ENCODE results near the gene RAB34. TPM values are rescaled to one million over a fixed set of nuclear protein-coding genes. Genes with fewer than 3 reads are reported as not detected.

The RAB34 gene
- polyA plus RNA-seq, 3 donors: 66.7 to 93.3 (median 79.1) TPM

GRCh38 chr17:28748852-28749515 lies 31.3 kb upstream of the RAB34 start:
- H2AFZ ChIP-seq (ENCODE audit: insufficient read depth, low read depth, low read length, poor library complexity, severe bottlenecking): no peak overlapping the region
- H4K20me1 ChIP-seq (ENCODE audit: insufficient read depth, low read length): peaks cover 13% of the 10 kb centered on the region
- no peak for TF ChIP-seq CTCF (IDR thresholded peaks at IDR 0.05)
- H3K27ac ChIP-seq (ENCODE audit: low read depth in 1 of 2, low read length in 2 of 2): no peak overlapping the region
- no peaks in the 10 kb centered on the region for H3K36me3 ChIP-seq (replicated peaks in 1 of 2; ENCODE audit: control insufficient read depth in 1 of 2, insufficient read depth in 2 of 2, low read length in 2 of 2)
- H3K4me1 ChIP-seq (ENCODE audit: control insufficient read depth in 1 of 2, insufficient read depth in 2 of 2, low read length in 2 of 2): peaks cover 16 to 19% of the 10 kb centered on the region in 2 donors
- no peaks in the 10 kb centered on the region for H3K79me2 ChIP-seq (ENCODE audit: insufficient read depth, low read length)
- no peak overlapping the region for H3K4me2 ChIP-seq (replicated peaks; ENCODE audit: extremely low read depth, low read length, poor library complexity, severe bottlenecking)
- peaks cover 7 to 8% of the 10 kb centered on the region in 2 donors for H3K36me3 Mint-ChIP-seq
- intact Hi-C loops (cut with micrococcal nuclease): loop anchor here in 1 of 2 donors (10.0 kb wide), 1 partner anchor 206 kb away; the partner anchor contains the start of gene PHF12
- peaks cover 4 to 15% of the 10 kb centered on the region in 2 donors for H3K27me3 ChIP-seq (ENCODE audit: control insufficient read depth in 2 of 2, insufficient read depth in 2 of 2, low read length in 2 of 2)
- no peaks in the 10 kb centered on the region for H3K9me3 ChIP-seq (replicated peaks in 1 of 2; ENCODE audit: control insufficient read depth in 1 of 2, insufficient read depth in 1 of 2, low read length in 2 of 2)
- no peak overlapping the region for H3K9ac ChIP-seq (ENCODE audit: insufficient read depth, low read length, poor library complexity, severe bottlenecking)
- peaks cover 13% of the 10 kb centered on the region for H3K4me1 Mint-ChIP-seq
- no peak overlapping the region for H3K4me3 Mint-ChIP-seq
- peaks cover 0 to 5% (median 0%) of the 10 kb centered on the region in 7 donors for H3K9me3 Mint-ChIP-seq
- H3K27me3 Mint-ChIP-seq (ENCODE audit: low read depth in 3 of 3): peaks cover 8 to 24% (median 18%) of the 10 kb centered on the region in 3 donors
- 92% methylated on average over 13 of the region's 18 CpGs for WGBS (ENCODE audit: insufficient coverage)
- peak overlapping the region in 2 of 7 donors; percentile 24 to 79 for H3K27ac Mint-ChIP-seq
- no peak overlapping the region for H3K4me3 ChIP-seq (replicated peaks in 1 of 3; ENCODE audit: low read depth in 2 of 3, low read length in 3 of 3)
- DNase-seq: no peak

GRCh38 chr17:28747801-28748750 lies 30.4 kb upstream of the RAB34 start:
- H3K9me3 ChIP-seq (replicated peaks in 1 of 2; ENCODE audit: control insufficient read depth in 1 of 2, insufficient read depth in 1 of 2, low read length in 2 of 2): no peaks in the 10 kb centered on the region
- no peak overlapping the region for H3K4me2 ChIP-seq (replicated peaks; ENCODE audit: extremely low read depth, low read length, poor library complexity, severe bottlenecking)
- H2AFZ ChIP-seq (ENCODE audit: insufficient read depth, low read depth, low read length, poor library complexity, severe bottlenecking): no peak overlapping the region
- 98% methylated on average over 16 of the region's 18 CpGs for WGBS (ENCODE audit: insufficient coverage)
- Mint-ChIP-seq H3K9me3 (peaks cover 0 to 5% (median 0%) of the 10 kb centered on the region in 7 donors), H3K4me1 (peaks cover 15% of the 10 kb centered on the region), H3K4me3 (no peak overlapping the region), H3K36me3 (peaks cover 7 to 8% of the 10 kb centered on the region in 2 donors), H3K27me3 (ENCODE audit: low read depth in 3 of 3) (peaks cover 8 to 24% (median 18%) of the 10 kb centered on the region in 3 donors), H3K27ac (peak overlapping the region in 1 of 7 donors; percentile 50)
- DNase-seq: no peak
- H3K79me2 ChIP-seq (ENCODE audit: insufficient read depth, low read length): no peaks in the 10 kb centered on the region
- peaks cover 22 to 26% of the 10 kb centered on the region in 2 donors for H3K4me1 ChIP-seq (ENCODE audit: control insufficient read depth in 1 of 2, insufficient read depth in 2 of 2, low read length in 2 of 2)
- intact Hi-C loops (cut with micrococcal nuclease): loop anchor here in 1 of 2 donors (10.0 kb wide), 1 partner anchor 207 kb away; the partner anchor contains the start of gene PHF12
- H3K4me3 ChIP-seq (replicated peaks in 1 of 3; ENCODE audit: low read depth in 2 of 3, low read length in 3 of 3): no peak overlapping the region
- H4K20me1 ChIP-seq (ENCODE audit: insufficient read depth, low read length): peaks cover 13% of the 10 kb centered on the region
- H3K27me3 ChIP-seq (ENCODE audit: control insufficient read depth in 2 of 2, insufficient read depth in 2 of 2, low read length in 2 of 2): peaks cover 4 to 15% of the 10 kb centered on the region in 2 donors
- H3K36me3 ChIP-seq (replicated peaks in 1 of 2; ENCODE audit: control insufficient read depth in 1 of 2, insufficient read depth in 2 of 2, low read length in 2 of 2): no peaks in the 10 kb centered on the region
- no peak overlapping the region for H3K9ac ChIP-seq (ENCODE audit: insufficient read depth, low read length, poor library complexity, severe bottlenecking)
- no peak overlapping the region for H3K27ac ChIP-seq (ENCODE audit: low read depth in 1 of 2, low read length in 2 of 2)
- TF ChIP-seq CTCF (IDR thresholded peaks at IDR 0.05): no peak
